ENCODE measurements around the gene EFS. TPM values are rescaled to one million over a fixed set of nuclear protein-coding genes. Genes with fewer than 3 reads are reported as not detected.

The EFS gene
- total RNA-seq, 4 donors from 2014 or later = 31.4 to 38.2 (median 34.2) TPM

- no peak overlapping the region for H3K27ac ChIP-seq
- peaks cover 0 to 39% (median 0%) of the 10 kb centered on the region in 4 donors for H3K4me1 ChIP-seq
- no peaks in the 10 kb centered on the region for H3K27me3 ChIP-seq
- H3K36me3 ChIP-seq = no peaks in the 10 kb centered on the region
- no peak for TF ChIP-seq CTCF (IDR thresholded peaks at IDR 0.05)
- no peak for TF ChIP-seq POLR2A (IDR thresholded peaks at IDR 0.05)
- TF ChIP-seq EP300 (IDR thresholded peaks at IDR 0.05) = no peak
- 47 to 53% methylated on average over 3 of the region's 3 CpGs for WGBS, 2 donors
- no peak for DNase-seq (ENCODE audit: low spot score in 2 of 2)
- no peaks in the 10 kb centered on the region for H3K9me3 ChIP-seq
- no peak overlapping the region for H3K4me3 ChIP-seq
These were observed 16.9 kb upstream of the EFS start for GRCh38 chr14:23381871-23382270.

DNA sequence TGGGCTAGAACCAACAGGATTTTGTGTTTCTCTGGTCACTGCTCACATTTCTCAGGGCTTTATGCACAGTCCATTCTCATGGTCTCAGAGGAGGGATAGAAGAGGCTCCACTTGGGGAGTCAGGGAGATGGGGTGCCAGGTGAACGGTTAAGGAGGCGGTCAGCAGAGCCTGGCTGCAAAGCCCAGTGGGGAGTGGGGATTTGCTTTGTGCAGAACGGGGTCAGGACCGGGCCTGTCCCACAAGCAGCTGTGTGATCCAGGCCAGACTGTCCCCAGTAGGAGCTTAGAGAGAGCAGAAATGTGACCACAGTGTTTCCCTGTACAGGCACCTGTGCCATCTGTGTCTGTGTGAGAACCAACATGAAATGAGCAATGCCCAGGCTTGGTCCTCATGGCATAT lies 16.0 kb upstream of the EFS start:
- WGBS, 2 donors = 47 to 73% methylated on average over 4 of the region's 4 CpGs
- H3K4me1 ChIP-seq = peaks cover 0 to 48% (median 2%) of the 10 kb centered on the region in 4 donors
- H3K9me3 ChIP-seq = no peaks in the 10 kb centered on the region
- TF ChIP-seq POLR2A (IDR thresholded peaks at IDR 0.05) = no peak
- TF ChIP-seq EP300 (IDR thresholded peaks at IDR 0.05) = no peak
- no peak for TF ChIP-seq CTCF (IDR thresholded peaks at IDR 0.05)
- no peaks in the 10 kb centered on the region for H3K27me3 ChIP-seq
- no peak for DNase-seq (ENCODE audit: low spot score in 2 of 2)
- H3K36me3 ChIP-seq = no peaks in the 10 kb centered on the region
- H3K4me3 ChIP-seq = no peak overlapping the region
- H3K27ac ChIP-seq = peak overlapping the region in 2 of 4 donors; percentile 24 to 33

GRCh38 chr14:23380197-23380914 lies 15.4 kb upstream of the EFS start:
- Histone ChIP-seq H3K27me3 (no peaks in the 10 kb centered on the region), H3K4me1 (peaks cover 0 to 55% (median 5%) of the 10 kb centered on the region in 4 donors), H3K27ac (peak overlapping the region in 2 of 4 donors; percentile 33 to 90), H3K9me3 (no peaks in the 10 kb centered on the region), H3K36me3 (no peaks in the 10 kb centered on the region), H3K4me3 (no peak overlapping the region)
- TF ChIP-seq POLR2A (IDR thresholded peaks at IDR 0.05) (no peak), EP300 (IDR thresholded peaks at IDR 0.05) (no peak), CTCF (IDR thresholded peaks at IDR 0.05) (no peak)
- WGBS, 2 donors = 46 to 49% methylated on average over 12 to 16 of the region's 16 CpGs
- no peak for DNase-seq (ENCODE audit: low spot score in 2 of 2)

- no peak for DNase-seq (ENCODE audit: low spot score in 2 of 2)
- 41 to 48% methylated on average over 12 of the region's 12 CpGs for WGBS, 2 donors
These were observed 14.6 kb upstream of the EFS start for GRCh38 chr14:23379366-23380196.

More at GRCh38 chr14:23379366-23380196, 14.6 kb upstream of the EFS start:
- TF ChIP-seq EP300 (IDR thresholded peaks at IDR 0.05) = peak in 1 of 2 donors; percentile 49
- TF ChIP-seq CTCF (IDR thresholded peaks at IDR 0.05) = peak; percentile 85 to 93 (median 88)
- TF ChIP-seq POLR2A (IDR thresholded peaks at IDR 0.05) = no peak
- peaks cover 0 to 62% (median 6%) of the 10 kb centered on the region in 4 donors for H3K4me1 ChIP-seq
- H3K4me3 ChIP-seq = no peak overlapping the region
- H3K27me3 ChIP-seq = no peaks in the 10 kb centered on the region
- H3K9me3 ChIP-seq = no peaks in the 10 kb centered on the region
- H3K27ac ChIP-seq = peak overlapping the region in 2 of 4 donors; percentile 83 to 90
- no peaks in the 10 kb centered on the region for H3K36me3 ChIP-seq

Data from tibial nerve (tissue), 4 donors.